Measurements from ENCODE around the gene VRTN.

VRTN gene

GRCh38 chr14:74403619-74404417 is 55.5 kb downstream of the VRTN start:
- no peaks in the 10 kb centered on the region for H3K36me3 ChIP-seq (ENCODE audit: control insufficient read depth in 1 of 2, insufficient read depth in 2 of 2, low read length in 2 of 2)
- H3K4me1 ChIP-seq (ENCODE audit: control insufficient read depth in 1 of 2, insufficient read depth in 2 of 2, low read length in 2 of 2): peaks cover 15 to 22% of the 10 kb centered on the region in 2 donors
- H3K27me3 ChIP-seq (ENCODE audit: control insufficient read depth in 1 of 2, insufficient read depth in 2 of 2, low read length in 2 of 2): peaks cover 0 to 8% of the 10 kb centered on the region in 2 donors
- H3K9me3 ChIP-seq (ENCODE audit: control insufficient read depth in 1 of 2, low read length in 2 of 2): no peaks in the 10 kb centered on the region
- H3K27ac ChIP-seq (ENCODE audit: low read depth, low read length): no peak overlapping the region
- H3K9ac ChIP-seq (ENCODE audit: low read depth in 1 of 2, low read length in 2 of 2): no peak overlapping the region
- H3K4me3 ChIP-seq (ENCODE audit: low read depth in 1 of 2, low read length in 2 of 2): no peak overlapping the region

- Histone ChIP-seq H3K36me3 (ENCODE audit: control insufficient read depth in 1 of 2, insufficient read depth in 2 of 2, low read length in 2 of 2) (no peaks in the 10 kb centered on the region), H3K4me3 (ENCODE audit: low read depth in 1 of 2, low read length in 2 of 2) (no peak overlapping the region), H3K27ac (ENCODE audit: low read depth, low read length) (no peak overlapping the region), H3K27me3 (ENCODE audit: control insufficient read depth in 1 of 2, insufficient read depth in 2 of 2, low read length in 2 of 2) (peaks cover 0 to 8% of the 10 kb centered on the region in 2 donors), H3K9me3 (ENCODE audit: control insufficient read depth in 1 of 2, low read length in 2 of 2) (no peaks in the 10 kb centered on the region), H3K4me1 (ENCODE audit: control insufficient read depth in 1 of 2, insufficient read depth in 2 of 2, low read length in 2 of 2) (peaks cover 15 to 22% of the 10 kb centered on the region in 2 donors), H3K9ac (ENCODE audit: low read depth in 1 of 2, low read length in 2 of 2) (no peak overlapping the region)
Observed at GRCh38 chr14:74404435-74404834, 56.2 kb downstream of the VRTN start.

- no peak overlapping the region for H3K27ac ChIP-seq (ENCODE audit: low read depth, low read length)
- H3K27me3 ChIP-seq (ENCODE audit: control insufficient read depth in 1 of 2, insufficient read depth in 2 of 2, low read length in 2 of 2): peaks cover 0 to 8% of the 10 kb centered on the region in 2 donors
Observed at GRCh38 chr14:74405663-74406062, 57.4 kb downstream of the VRTN start.

GRCh38 chr14:74407021-74407800 is 58.9 kb downstream of the VRTN start:
- Histone ChIP-seq H3K9me3 (ENCODE audit: control insufficient read depth in 1 of 2, low read length in 2 of 2) (no peaks in the 10 kb centered on the region), H3K27ac (ENCODE audit: low read depth, low read length) (no peak overlapping the region), H3K36me3 (ENCODE audit: control insufficient read depth in 1 of 2, insufficient read depth in 2 of 2, low read length in 2 of 2) (no peaks in the 10 kb centered on the region), H3K4me3 (ENCODE audit: low read depth in 1 of 2, low read length in 2 of 2) (no peak overlapping the region), H3K9ac (ENCODE audit: low read depth in 1 of 2, low read length in 2 of 2) (no peak overlapping the region), H3K27me3 (ENCODE audit: control insufficient read depth in 1 of 2, insufficient read depth in 2 of 2, low read length in 2 of 2) (peaks cover 0 to 8% of the 10 kb centered on the region in 2 donors), H3K4me1 (ENCODE audit: control insufficient read depth in 1 of 2, insufficient read depth in 2 of 2, low read length in 2 of 2) (peaks cover 4 to 9% of the 10 kb centered on the region in 2 donors)

More at GRCh38 chr14:74405663-74406062, 57.4 kb downstream of the VRTN start:
- Histone ChIP-seq H3K9me3 (ENCODE audit: control insufficient read depth in 1 of 2, low read length in 2 of 2) (no peaks in the 10 kb centered on the region), H3K36me3 (ENCODE audit: control insufficient read depth in 1 of 2, insufficient read depth in 2 of 2, low read length in 2 of 2) (no peaks in the 10 kb centered on the region), H3K9ac (ENCODE audit: low read depth in 1 of 2, low read length in 2 of 2) (no peak overlapping the region), H3K4me3 (ENCODE audit: low read depth in 1 of 2, low read length in 2 of 2) (no peak overlapping the region), H3K4me1 (ENCODE audit: control insufficient read depth in 1 of 2, insufficient read depth in 2 of 2, low read length in 2 of 2) (peaks cover 15 to 22% of the 10 kb centered on the region in 2 donors)

- H3K4me1 ChIP-seq (ENCODE audit: control insufficient read depth in 1 of 2, insufficient read depth in 2 of 2, low read length in 2 of 2): peaks cover 0 to 3% of the 10 kb centered on the region in 2 donors
- no peak overlapping the region for H3K4me3 ChIP-seq (ENCODE audit: low read depth in 1 of 2, low read length in 2 of 2)
- H3K27ac ChIP-seq (ENCODE audit: low read depth, low read length): no peak overlapping the region
- no peaks in the 10 kb centered on the region for H3K9me3 ChIP-seq (ENCODE audit: control insufficient read depth in 1 of 2, low read length in 2 of 2)
- no peaks in the 10 kb centered on the region for H3K36me3 ChIP-seq (ENCODE audit: control insufficient read depth in 1 of 2, insufficient read depth in 2 of 2, low read length in 2 of 2)
- peaks cover 0 to 8% of the 10 kb centered on the region in 2 donors for H3K27me3 ChIP-seq (ENCODE audit: control insufficient read depth in 1 of 2, insufficient read depth in 2 of 2, low read length in 2 of 2)
- no peak overlapping the region for H3K9ac ChIP-seq (ENCODE audit: low read depth in 1 of 2, low read length in 2 of 2)
Observed at GRCh38 chr14:74407801-74408154, 59.5 kb downstream of the VRTN start.

- no peaks in the 10 kb centered on the region for H3K4me1 ChIP-seq (ENCODE audit: control insufficient read depth in 1 of 2, insufficient read depth in 2 of 2, low read length in 2 of 2)
- no peaks in the 10 kb centered on the region for H3K36me3 ChIP-seq (ENCODE audit: control insufficient read depth in 1 of 2, insufficient read depth in 2 of 2, low read length in 2 of 2)
- peaks cover 0 to 8% of the 10 kb centered on the region in 2 donors for H3K27me3 ChIP-seq (ENCODE audit: control insufficient read depth in 1 of 2, insufficient read depth in 2 of 2, low read length in 2 of 2)
- H3K9ac ChIP-seq (ENCODE audit: low read depth in 1 of 2, low read length in 2 of 2): no peak overlapping the region
- H3K27ac ChIP-seq (ENCODE audit: low read depth, low read length): no peak overlapping the region
- H3K9me3 ChIP-seq (ENCODE audit: control insufficient read depth in 1 of 2, low read length in 2 of 2): no peaks in the 10 kb centered on the region
- H3K4me3 ChIP-seq (ENCODE audit: low read depth in 1 of 2, low read length in 2 of 2): no peak overlapping the region
Observed at GRCh38 chr14:74408870-74409269, 60.6 kb downstream of the VRTN start.

GRCh38 chr14:74409441-74409840 is 61.2 kb downstream of the VRTN start:
- Histone ChIP-seq H3K4me3 (ENCODE audit: low read depth in 1 of 2, low read length in 2 of 2) (no peak overlapping the region), H3K27ac (ENCODE audit: low read depth, low read length) (no peak overlapping the region), H3K36me3 (ENCODE audit: control insufficient read depth in 1 of 2, insufficient read depth in 2 of 2, low read length in 2 of 2) (no peaks in the 10 kb centered on the region), H3K4me1 (ENCODE audit: control insufficient read depth in 1 of 2, insufficient read depth in 2 of 2, low read length in 2 of 2) (no peaks in the 10 kb centered on the region), H3K9me3 (ENCODE audit: control insufficient read depth in 1 of 2, low read length in 2 of 2) (no peaks in the 10 kb centered on the region), H3K27me3 (ENCODE audit: control insufficient read depth in 1 of 2, insufficient read depth in 2 of 2, low read length in 2 of 2) (peaks cover 0 to 12% of the 10 kb centered on the region in 2 donors), H3K9ac (ENCODE audit: low read depth in 1 of 2, low read length in 2 of 2) (no peak overlapping the region)
